Nephron progenitor cell (in vitro differentiated cells): Measurements from ENCODE around the gene ZNF213.

Source experiments
- DNase-seq: peaks from one replicate; pipeline ENCODE4 v3.0.0; 2021
- H3K27ac Mint-ChIP-seq: 2 replicates; pipeline ENCODE4 v1.8.0; 2021; ENCODE audit warnings: mild to moderate bottlenecking, moderate library complexity, mixed read lengths
- H3K27me3 Mint-ChIP-seq: 2 replicates; pipeline ENCODE4 v1.8.0; 2021; ENCODE audit warnings: mild to moderate bottlenecking, low read depth, mixed read lengths; ENCODE audit not compliant: poor library complexity
- H3K36me3 Mint-ChIP-seq: 2 replicates; pipeline ENCODE4 v1.8.0; 2021; ENCODE audit warnings: low read depth, mixed read lengths
- H3K4me1 Mint-ChIP-seq: 2 replicates; pipeline ENCODE4 v1.8.0; 2021; ENCODE audit warnings: mixed read lengths
- H3K4me3 Mint-ChIP-seq: 2 replicates; pipeline ENCODE4 v1.8.0; 2021; ENCODE audit warnings: mild to moderate bottlenecking, moderate library complexity, mixed read lengths
- H3K9me3 Mint-ChIP-seq: 2 replicates; pipeline ENCODE4 v1.8.0; 2021; ENCODE audit warnings: mild to moderate bottlenecking, moderate library complexity, mixed read lengths
- CTCF ChIP-seq: fragments of 200-600 bp; sonication (generic); IDR thresholded peaks from 2 replicates; pipeline ENCODE4 v1.5.0; 2021; ENCODE audit warnings: antibody characterized with exemption

Gene ZNF213

GRCh38 chr16:3143189-3143588 is 8.4 kb downstream of the ZNF213 start:
- Mint-ChIP-seq H3K36me3 (peaks cover 7% of the 10 kb centered on the region), H3K4me1 (peaks cover 5% of the 10 kb centered on the region), H3K27me3 (peaks cover 16% of the 10 kb centered on the region), H3K9me3 (no peaks in the 10 kb centered on the region), H3K27ac (no peak overlapping the region), H3K4me3 (no peak overlapping the region)
- no peak for DNase-seq
- TF ChIP-seq CTCF, result no peak

- H3K36me3 Mint-ChIP-seq, result peaks cover 7% of the 10 kb centered on the region
- H3K27ac Mint-ChIP-seq, result no peak overlapping the region
- peaks cover 5% of the 10 kb centered on the region for H3K4me1 Mint-ChIP-seq
- no peak overlapping the region for H3K4me3 Mint-ChIP-seq
- H3K27me3 Mint-ChIP-seq, result peaks cover 22% of the 10 kb centered on the region
- no peak for DNase-seq
- no peaks in the 10 kb centered on the region for H3K9me3 Mint-ChIP-seq
- TF ChIP-seq CTCF, result no peak
Observed at GRCh38 chr16:3143598-3144320, 8.9 kb downstream of the ZNF213 start.

GRCh38 chr16:3144321-3144983 is 9.6 kb downstream of the ZNF213 start:
- TF ChIP-seq CTCF, result no peak
- no peaks in the 10 kb centered on the region for H3K9me3 Mint-ChIP-seq

GRCh38 chr16:3145151-3145550 is 10.3 kb downstream of the ZNF213 start:
- no peak overlapping the region for H3K27ac Mint-ChIP-seq
- DNase-seq, result no peak
- no peak for TF ChIP-seq CTCF

More at GRCh38 chr16:3144321-3144983, 9.6 kb downstream of the ZNF213 start:
- no peak overlapping the region for H3K4me3 Mint-ChIP-seq
- H3K27me3 Mint-ChIP-seq, result peaks cover 26% of the 10 kb centered on the region
- H3K36me3 Mint-ChIP-seq, result peaks cover 7% of the 10 kb centered on the region
- no peak overlapping the region for H3K27ac Mint-ChIP-seq
- no peak for DNase-seq
- no peaks in the 10 kb centered on the region for H3K4me1 Mint-ChIP-seq

GRCh38 chr16:3145660-3146059 is 10.8 kb downstream of the ZNF213 start:
- DNase-seq, result no peak
- Mint-ChIP-seq H3K9me3 (no peaks in the 10 kb centered on the region), H3K36me3 (peaks cover 7% of the 10 kb centered on the region), H3K27ac (no peak overlapping the region), H3K4me3 (no peak overlapping the region), H3K4me1 (no peaks in the 10 kb centered on the region), H3K27me3 (peaks cover 30% of the 10 kb centered on the region)
- no peak for TF ChIP-seq CTCF

More at GRCh38 chr16:3145151-3145550, 10.3 kb downstream of the ZNF213 start:
- no peaks in the 10 kb centered on the region for H3K9me3 Mint-ChIP-seq
- H3K27me3 Mint-ChIP-seq, result peaks cover 27% of the 10 kb centered on the region
- H3K4me3 Mint-ChIP-seq, result no peak overlapping the region
- peaks cover 7% of the 10 kb centered on the region for H3K36me3 Mint-ChIP-seq
- no peaks in the 10 kb centered on the region for H3K4me1 Mint-ChIP-seq
